Muscle of leg (tissue), 11 donors: Measurements from ENCODE around the gene ATP2B2. TPM values are rescaled to one million over a fixed set of nuclear protein-coding genes. Genes with fewer than 3 reads are reported as not detected.

Source experiments
- DNase-seq: peaks from one replicate; pipeline ENCODE4 v3.0.0; 2013
- H3K27ac ChIP-seq: one replicate; pipeline ENCODE4 v1.5.1; 2013; ENCODE audit warnings: mild to moderate bottlenecking, low read length, control low read depth
- H3K27me3 ChIP-seq: one replicate; pipeline ENCODE4 v1.6.1; 2013; ENCODE audit warnings: low read length; ENCODE audit not compliant: control insufficient read depth, insufficient read depth
- H3K36me3 ChIP-seq: one replicate; pipeline ENCODE4 v1.6.1; 2013; ENCODE audit warnings: low read length; ENCODE audit not compliant: control insufficient read depth, insufficient read depth
- H3K4me1 ChIP-seq: one replicate; pipeline ENCODE4 v1.6.1; 2013; ENCODE audit warnings: low read length; ENCODE audit not compliant: control insufficient read depth, insufficient read depth
- H3K4me3 ChIP-seq: one replicate; pipeline ENCODE4 v1.5.1; 2013; ENCODE audit warnings: low read length, control low read depth
- H3K9me3 ChIP-seq: replicated peaks from 2 replicates; pipeline ENCODE4 v1.6.1; 2013; ENCODE audit warnings: low read depth, low read length; ENCODE audit not compliant: control insufficient read depth
- WGBS: methylation state at CpG from one replicate; pipeline ENCODE4 v1.1.5; 2013; ENCODE audit warnings: missing lambda C conversion rate; ENCODE audit not compliant: insufficient coverage; 5-methylcytosine and 5-hydroxymethylcytosine counted together
- polyA plus RNA-seq, 8 donors: library from polyadenylated mRNA; unstranded; fragments of 120-200 nt; gene quantifications; one replicate each; pipeline versions ENCODE4 v1.2.1 to v1.2.3, GENCODE V29; 2013; ENCODE audit warnings: inconsistent platforms in 1 of 8, low replicate concordance in 1 of 8; ENCODE audit not compliant: insufficient read length in 8 of 8, insufficient read depth in 1 of 8
- total RNA-seq: library from RNA; stranded (reverse); fragments of 120-200 nt; gene quantifications from one replicate; pipeline ENCODE4 v1.2.4, GENCODE V29; 2013

Gene ATP2B2
- total and polyA plus RNA-seq, 9 donors: 0.39 to 6.9 (median 3.6) TPM

GRCh38 chr3:10531031-10531430 lies 25.6 kb upstream of the ATP2B2 start:
- Histone ChIP-seq H3K36me3 (no peaks in the 10 kb centered on the region), H3K27ac (no peak overlapping the region), H3K9me3 (no peaks in the 10 kb centered on the region), H3K4me3 (no peak overlapping the region), H3K27me3 (peaks cover 15% of the 10 kb centered on the region), H3K4me1 (no peaks in the 10 kb centered on the region)
- WGBS: 64% methylated on average over 4 of the region's 6 CpGs
- no peak for DNase-seq

GRCh38 chr3:10530241-10530640 lies 24.9 kb upstream of the ATP2B2 start:
- no peak overlapping the region for H3K27ac ChIP-seq
- H3K4me1 ChIP-seq: no peaks in the 10 kb centered on the region
- no peaks in the 10 kb centered on the region for H3K9me3 ChIP-seq
- no peaks in the 10 kb centered on the region for H3K36me3 ChIP-seq
- no peak for DNase-seq
- no peak overlapping the region for H3K4me3 ChIP-seq
- WGBS: 74% methylated on average over 8 of the region's 13 CpGs
- H3K27me3 ChIP-seq: peaks cover 16% of the 10 kb centered on the region

GRCh38 chr3:10529809-10530208 lies 24.4 kb upstream of the ATP2B2 start:
- Histone ChIP-seq H3K27me3 (peaks cover 19% of the 10 kb centered on the region), H3K36me3 (no peaks in the 10 kb centered on the region), H3K9me3 (no peaks in the 10 kb centered on the region), H3K27ac (no peak overlapping the region), H3K4me1 (no peaks in the 10 kb centered on the region), H3K4me3 (no peak overlapping the region)
- DNase-seq: no peak
- 87% methylated on average over 13 of the region's 13 CpGs for WGBS

GRCh38 chr3:10528046-10528445 lies 22.7 kb upstream of the ATP2B2 start:
- 65% methylated on average over 7 of the region's 7 CpGs for WGBS
- H3K4me1 ChIP-seq: no peaks in the 10 kb centered on the region
- no peaks in the 10 kb centered on the region for H3K9me3 ChIP-seq
- H3K36me3 ChIP-seq: no peaks in the 10 kb centered on the region
- no peak overlapping the region for H3K4me3 ChIP-seq
- DNase-seq: no peak
- no peak overlapping the region for H3K27ac ChIP-seq
- H3K27me3 ChIP-seq: peaks cover 26% of the 10 kb centered on the region

- Histone ChIP-seq H3K27ac (no peak overlapping the region), H3K27me3 (peaks cover 26% of the 10 kb centered on the region), H3K4me3 (no peak overlapping the region), H3K36me3 (no peaks in the 10 kb centered on the region), H3K9me3 (no peaks in the 10 kb centered on the region), H3K4me1 (no peaks in the 10 kb centered on the region)
- WGBS: 75% methylated on average over 10 of the region's 13 CpGs
- DNase-seq: no peak
Measured at GRCh38 chr3:10527295-10528001, 22.1 kb upstream of the ATP2B2 start.

GRCh38 chr3:10526366-10526765 lies 21.0 kb upstream of the ATP2B2 start:
- H3K27me3 ChIP-seq: peaks cover 32% of the 10 kb centered on the region
- H3K4me3 ChIP-seq: no peak overlapping the region
- no peaks in the 10 kb centered on the region for H3K36me3 ChIP-seq
- 76% methylated on average over 3 of the region's 4 CpGs for WGBS
- no peak for DNase-seq
- no peak overlapping the region for H3K27ac ChIP-seq
- no peaks in the 10 kb centered on the region for H3K4me1 ChIP-seq
- H3K9me3 ChIP-seq: no peaks in the 10 kb centered on the region

GRCh38 chr3:10524799-10525301 lies 19.5 kb upstream of the ATP2B2 start:
- H3K27me3 ChIP-seq: peaks cover 33% of the 10 kb centered on the region
- no peak overlapping the region for H3K4me3 ChIP-seq
- no peaks in the 10 kb centered on the region for H3K4me1 ChIP-seq
- H3K9me3 ChIP-seq: no peaks in the 10 kb centered on the region
- H3K27ac ChIP-seq: no peak overlapping the region
- 80% methylated on average over 1 of the region's 3 CpGs for WGBS
- no peaks in the 10 kb centered on the region for H3K36me3 ChIP-seq
- DNase-seq: no peak

- DNase-seq: no peak
Measured at GRCh38 chr3:10524270-10524669, 18.9 kb upstream of the ATP2B2 start.

GRCh38 chr3:10523561-10523960 lies 18.2 kb upstream of the ATP2B2 start:
- WGBS: no CpG with 5 or more reads among the region's 5 CpGs
- H3K36me3 ChIP-seq: no peaks in the 10 kb centered on the region
- no peak overlapping the region for H3K4me3 ChIP-seq
- H3K9me3 ChIP-seq: no peaks in the 10 kb centered on the region
- no peak overlapping the region for H3K27ac ChIP-seq
- H3K4me1 ChIP-seq: no peaks in the 10 kb centered on the region
- H3K27me3 ChIP-seq: peaks cover 35% of the 10 kb centered on the region
- no peak for DNase-seq

More at GRCh38 chr3:10524270-10524669, 18.9 kb upstream of the ATP2B2 start:
- no peaks in the 10 kb centered on the region for H3K9me3 ChIP-seq
- no peaks in the 10 kb centered on the region for H3K4me1 ChIP-seq
- 67% methylated on average over 7 of the region's 7 CpGs for WGBS
- no peak overlapping the region for H3K27ac ChIP-seq
- H3K4me3 ChIP-seq: no peak overlapping the region
- H3K27me3 ChIP-seq: peaks cover 32% of the 10 kb centered on the region
- no peaks in the 10 kb centered on the region for H3K36me3 ChIP-seq

GRCh38 chr3:10522646-10523303 lies 17.4 kb upstream of the ATP2B2 start:
- Histone ChIP-seq H3K9me3 (no peaks in the 10 kb centered on the region), H3K27me3 (peaks cover 36% of the 10 kb centered on the region), H3K4me1 (no peaks in the 10 kb centered on the region), H3K36me3 (no peaks in the 10 kb centered on the region), H3K27ac (no peak overlapping the region), H3K4me3 (no peak overlapping the region)
- WGBS: 96% methylated on average over 2 of the region's 3 CpGs
- no peak for DNase-seq
